Adrenal gland (tissue), 19 donors: ENCODE data around the gene GRXCR2. TPM values are rescaled to one million over a fixed set of nuclear protein-coding genes. Genes with fewer than 3 reads are reported as not detected.

Experiments used
- DNase-seq, 7 donors: peaks; one replicate each; pipeline ENCODE4 v3.0.0-alpha.2; 2019 to 2020
- H3K27ac ChIP-seq, 5 donors: fragments of 200-600 bp; sonication (generic) in 4 of 5; 1 replicate in 3 of 5; 2 replicates in 2 of 5; pipeline versions ENCODE4 v1.5.1 to v1.8.0; 2016 to 2020; ENCODE audit warnings: mild to moderate bottlenecking in 1 of 5
- H3K27me3 ChIP-seq: fragments of 200-600 bp; 2 replicates; pipeline ENCODE4 v1.8.0; 2021
- H3K36me3 ChIP-seq, 2 donors: fragments of 200-600 bp; replicated peaks in 1 of 2; 1 replicate in 1 of 2; 2 replicates in 1 of 2; pipeline versions ENCODE4 v1.5.1 to v1.8.0; 2018 to 2022
- H3K4me1 ChIP-seq, 2 donors: fragments of 200-600 bp; replicated peaks in 1 of 2; 1 replicate in 1 of 2; 2 replicates in 1 of 2; pipeline versions ENCODE4 v1.5.1 to v1.8.0; 2018 to 2021
- H3K4me3 ChIP-seq, 4 donors: fragments of 200-600 bp; sonication (generic) in 3 of 4; one replicate each; pipeline ENCODE4 v1.5.1; 2016 to 2018
- H3K9me3 ChIP-seq, 3 donors: fragments of 200-600 bp; sonication (generic) in 1 of 3; replicated peaks in 1 of 3; 1 replicate in 2 of 3; 2 replicates in 1 of 3; pipeline versions ENCODE4 v1.5.1 to v1.8.0; 2016 to 2021
- CTCF ChIP-seq, 6 experiments: fragments of 450-650 bp in 4 of 6; fragments of 200-600 bp in 2 of 6; sonication (generic) in 1 of 6; IDR thresholded peaks; 1 replicate in 5 of 6; 2 replicates in 1 of 6; pipeline versions ENCODE4 v1.5.1 to v1.8.0; 2016 to 2021; ENCODE audit warnings: antibody characterized with exemption in 6 of 6, mild to moderate bottlenecking in 2 of 6, moderate library complexity in 1 of 6
- POLR2A ChIP-seq, 2 donors: fragments of 450-650 bp; IDR thresholded peaks; one replicate each; pipeline ENCODE4 v1.6.1; 2017; ENCODE audit warnings: antibody characterized with exemption in 2 of 2, mild to moderate bottlenecking in 2 of 2, moderate library complexity in 1 of 2
- WGBS, 4 donors: extraction: QIAGEN DNeasy Blood & Tissue Kit in 2 of 4; methylation state at CpG; one replicate each; pipeline versions ENCODE4 v1.1.5 to v1.1.7; 2013 to 2017; 5-methylcytosine and 5-hydroxymethylcytosine counted together
- intact Hi-C, 2 donors: fragments of 100-400 bp; cut with DNase I; formaldehyde crosslinking; loops; one replicate each; pipeline versions ENCODE4 v1.14.1 to v1.15.0; 2022 to 2023
- long read RNA-seq, 10 donors: library from polyadenylated mRNA in 3 of 10; unstranded in 2 of 10; stranded (forward) in 1 of 10; transcript quantifications; one replicate each; pipeline ENCODE4 v2.0.0 and lab custom pipeline, GENCODE V29; 2021 to 2026
- polyA plus RNA-seq, 3 donors: library from polyadenylated mRNA; stranded (reverse); fragments of 200-250 nt in 2 of 3; fragments of 350-450 nt in 1 of 3; fragmentation: Illumina TruSeq in 1 of 3; extraction: RNeasy Lipid Tissue Mini Kit (QIAGEN cat#74804) in 1 of 3; gene quantifications; one replicate each; pipeline ENCODE4 v1.2.3, GENCODE V29; 2013 to 2014
- total RNA-seq, 9 donors: library from RNA; depleted of rRNA in 4 of 9; stranded (reverse); fragments of >200 nt in 4 of 9; fragments of 120-200 nt in 1 of 9; fragmentation: NEBNext Ultra II Directional in 1 of 9; extraction: Animal tissue kit (Norgen Biotek cat#: 25700) in 1 of 9; gene quantifications; one replicate each; pipeline versions ENCODE4 v1.1.0 to v1.2.4, GENCODE V29; 2013 to 2023
- donor health status: healthy with polysubstance abuse.
- donor health status: Bipolar disorder and iron deficiency.
- donor health status: DM: yes; HTN: yes; CAD: no.
- donor health status: DM: no; HTN: no; CAD: no.
- donor health status: DM: no; HTN: no; CAD: no.
- donor health status: DM: yes; HTN: yes; CAD: no.

GRXCR2 gene, protein sequence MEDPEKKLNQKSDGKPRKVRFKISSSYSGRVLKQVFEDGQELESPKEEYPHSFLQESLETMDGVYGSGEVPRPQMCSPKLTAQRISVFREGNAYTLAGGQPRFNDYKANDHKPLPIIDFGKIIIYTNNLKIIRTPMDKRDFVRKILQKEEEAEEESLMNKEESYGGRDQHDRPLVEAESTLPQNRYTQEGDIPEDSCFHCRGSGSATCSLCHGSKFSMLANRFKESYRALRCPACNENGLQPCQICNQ
- total RNA-seq (not detected), polyA plus RNA-seq (not detected)
- long read RNA-seq, donor 1, result 0 reads
- long read RNA-seq, donor 2, result 0 reads
- long read RNA-seq, donor 3, result 0 reads
- long read RNA-seq, donor 4, result 0 reads
- long read RNA-seq, donor 5, result 0 reads
- long read RNA-seq, donor 6, result 0 reads
- long read RNA-seq, donor 7, result 0 reads
- long read RNA-seq, donor 8, result 0 reads
- long read RNA-seq, donor 9, result 0 reads
- long read RNA-seq, donor 10, result 0 reads

DNA sequence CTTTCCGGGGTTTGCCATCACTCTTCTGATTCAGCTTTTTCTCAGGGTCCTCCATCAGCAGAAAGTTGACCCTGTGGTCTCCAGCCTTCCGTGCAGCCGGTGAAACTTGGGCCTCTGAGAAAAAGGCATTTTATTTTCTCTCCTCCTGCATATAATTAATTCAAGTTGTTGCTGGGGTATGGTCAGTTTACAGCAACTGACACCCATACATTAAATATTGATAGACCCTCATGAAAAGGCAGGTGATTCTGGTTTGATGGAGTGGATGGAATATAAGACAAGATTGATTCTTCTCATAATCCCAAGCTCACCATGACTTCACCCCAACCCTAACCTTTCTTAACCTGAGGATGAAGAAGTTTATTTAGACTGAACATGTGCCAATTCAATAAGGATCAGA lies at the start of gene GRXCR2:
GRXCR2 (minus strand) TSS at position 101 of the 400 bp plus-strand sequence; CDS start at position 55, 46 bp downstream.
- intact Hi-C loops, result no loop called here
- H3K27me3 ChIP-seq, result no peaks in the 10 kb centered on the region
- no peaks in the 10 kb centered on the region for H3K36me3 ChIP-seq
- H3K9me3 ChIP-seq, result no peaks in the 10 kb centered on the region
- no peak for DNase-seq
- WGBS, 4 donors, result 59 to 92% (median 73%) methylated on average over 3 of the region's 3 CpGs
- H3K4me3 ChIP-seq, result no peak within 1 kb of the TSS
- no peaks in the 10 kb centered on the region for H3K4me1 ChIP-seq
- TF ChIP-seq CTCF (IDR thresholded peaks at IDR 0.05) (no peak), POLR2A (IDR thresholded peaks at IDR 0.05) (no peak)
- H3K27ac ChIP-seq, result no peak within 1 kb of the TSS

DNA sequence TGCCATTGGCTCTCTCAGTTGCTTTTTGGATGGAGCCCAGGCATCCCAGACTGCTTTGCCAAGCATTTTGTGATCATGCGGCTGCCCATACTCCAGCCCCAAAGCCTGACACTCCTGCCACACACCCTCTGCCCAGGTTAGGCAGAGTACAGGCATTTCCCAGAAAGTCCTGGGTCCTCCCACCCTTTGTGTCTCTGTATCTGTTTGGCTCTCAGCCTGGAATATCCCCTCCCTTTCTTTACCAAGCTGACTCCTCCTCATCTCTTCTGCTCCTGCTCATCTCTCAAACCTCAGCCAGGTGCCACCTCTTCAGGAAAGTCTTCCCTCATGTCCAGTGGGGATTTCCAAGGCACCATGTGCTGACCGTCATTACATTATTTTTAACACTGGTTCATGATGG lies 49.2 kb upstream of the GRXCR2 start:
- Histone ChIP-seq H3K27me3 (no peaks in the 10 kb centered on the region), H3K27ac (no peak overlapping the region), H3K9me3 (no peaks in the 10 kb centered on the region), H3K4me3 (no peak overlapping the region), H3K36me3 (no peaks in the 10 kb centered on the region), H3K4me1 (no peaks in the 10 kb centered on the region)
- WGBS, 4 donors, result 79 to 91% (median 80%) methylated on average over 2 of the region's 2 CpGs
- DNase-seq, result no peak
- no peak for TF ChIP-seq POLR2A (IDR thresholded peaks at IDR 0.05)
- TF ChIP-seq CTCF (IDR thresholded peaks at IDR 0.05), result no peak
- intact Hi-C loops, result no loop called here

DNA sequence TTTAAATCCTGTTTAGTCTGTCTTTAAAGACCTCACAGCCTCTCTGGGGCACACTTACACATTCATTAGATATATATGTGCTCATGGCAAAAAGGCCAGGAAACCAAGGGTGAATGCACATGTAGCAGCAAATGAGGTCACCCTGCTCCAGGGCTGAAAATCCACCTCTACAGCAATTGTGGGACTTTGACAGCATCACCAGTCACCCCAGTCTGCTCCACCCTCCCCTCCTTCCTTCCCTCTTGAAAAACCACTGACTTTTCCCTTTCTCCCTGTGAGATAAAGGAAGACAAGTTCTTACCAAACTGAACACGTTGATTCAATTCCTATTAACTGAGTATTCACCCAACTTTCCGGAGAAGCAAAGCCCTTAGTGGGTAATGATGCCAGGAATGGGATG lies 48.4 kb upstream of the GRXCR2 start:
- H3K4me1 ChIP-seq, result no peaks in the 10 kb centered on the region
- intact Hi-C loops, result no loop called here
- H3K36me3 ChIP-seq, result no peaks in the 10 kb centered on the region
- H3K27ac ChIP-seq, result no peak overlapping the region
- no peak for TF ChIP-seq POLR2A (IDR thresholded peaks at IDR 0.05)
- TF ChIP-seq CTCF (IDR thresholded peaks at IDR 0.05), result no peak
- no peak for DNase-seq
- H3K4me3 ChIP-seq, result no peak overlapping the region
- 71 to 81% (median 79%) methylated on average over 2 of the region's 2 CpGs for WGBS, 4 donors
- H3K27me3 ChIP-seq, result no peaks in the 10 kb centered on the region
- H3K9me3 ChIP-seq, result no peaks in the 10 kb centered on the region

DNA sequence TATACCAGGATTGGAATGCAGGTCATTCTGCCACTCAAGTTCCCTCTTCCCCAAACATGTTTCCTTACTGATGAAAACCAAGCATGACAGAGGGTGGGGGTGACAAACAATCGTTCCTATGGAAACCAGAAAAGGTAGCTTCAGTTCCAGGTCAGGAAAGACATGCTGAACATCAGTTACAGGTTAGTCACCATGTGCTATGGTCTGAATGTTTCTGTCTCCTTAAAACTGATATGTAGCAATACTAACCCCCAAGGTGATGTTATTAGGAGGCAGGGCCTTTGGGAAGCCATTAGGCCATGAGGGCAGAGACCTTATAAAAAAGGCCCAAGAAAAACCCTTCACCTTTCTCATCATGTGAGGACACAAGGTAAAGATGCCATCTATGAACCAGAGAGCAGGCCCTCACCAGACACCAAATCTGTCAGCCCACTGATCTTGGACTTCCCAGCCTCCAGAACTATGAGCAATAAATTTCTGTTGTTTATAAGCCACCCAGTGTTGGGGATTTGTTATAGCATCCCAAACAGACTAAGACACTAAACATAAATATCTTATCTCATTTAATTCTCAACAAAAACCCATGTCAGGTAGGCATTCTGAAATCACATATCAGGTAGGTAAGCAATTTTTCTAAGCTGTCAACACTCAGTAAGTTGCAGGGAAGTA lies 47.9 kb upstream of the GRXCR2 start:
- Histone ChIP-seq H3K27me3 (no peaks in the 10 kb centered on the region), H3K4me3 (no peak overlapping the region)
- intact Hi-C loops, result no loop called here

More for the DNA sequence above, 47.9 kb upstream of the GRXCR2 start:
- Histone ChIP-seq H3K27ac (no peak overlapping the region), H3K9me3 (no peaks in the 10 kb centered on the region), H3K4me1 (no peaks in the 10 kb centered on the region), H3K36me3 (no peaks in the 10 kb centered on the region)
- WGBS, 4 donors, result 52 to 57% (median 55%) methylated on average over 1 of the region's 1 CpG
- DNase-seq, result no peak
- no peak for TF ChIP-seq CTCF (IDR thresholded peaks at IDR 0.05)
- no peak for TF ChIP-seq POLR2A (IDR thresholded peaks at IDR 0.05)
